PFSK-1 (cell line): Measurements from ENCODE around the gene OSBPL6.

Experiments used
- FOXP2 ChIP-seq: optimal IDR thresholded peaks from 2 replicates; pipeline ENCODE3; 2011; ENCODE audit warnings: borderline replicate concordance, control low read depth, inconsistent platforms; ENCODE audit not compliant: insufficient read depth; ENCODE audit errors: extremely low read length, extremely low read depth
- POLR2AphosphoS5 ChIP-seq: IDR thresholded peaks from 2 replicates; pipeline ENCODE4 v1.6.1; 2012; ENCODE audit warnings: low read depth, mild to moderate bottlenecking, control low read depth, low read length, moderate library complexity
- SIN3A ChIP-seq: IDR thresholded peaks from 2 replicates; pipeline ENCODE4 v1.6.1; 2012; ENCODE audit warnings: mild to moderate bottlenecking, low read length, moderate library complexity, borderline replicate concordance; ENCODE audit not compliant: insufficient read depth
- TAF1 ChIP-seq: IDR thresholded peaks from 2 replicates; pipeline ENCODE4 v1.6.1; 2012; ENCODE audit warnings: low read length, control low read depth, borderline replicate concordance; ENCODE audit not compliant: insufficient read depth
- TF ChIP-seq, protein P1 (sequence below), 2 experiments: IDR thresholded peaks; 2 replicates each; pipeline versions ENCODE4 v1.6.1 to v1.8.0; 2011 to 2012; ENCODE audit warnings: low read depth in 2 of 2, low read length in 2 of 2, control low read depth in 1 of 2, inconsistent platforms in 1 of 2, mild to moderate bottlenecking in 1 of 2, moderate library complexity in 1 of 2; ENCODE audit not compliant: insufficient read depth in 1 of 2

OSBPL6 gene

DNA sequence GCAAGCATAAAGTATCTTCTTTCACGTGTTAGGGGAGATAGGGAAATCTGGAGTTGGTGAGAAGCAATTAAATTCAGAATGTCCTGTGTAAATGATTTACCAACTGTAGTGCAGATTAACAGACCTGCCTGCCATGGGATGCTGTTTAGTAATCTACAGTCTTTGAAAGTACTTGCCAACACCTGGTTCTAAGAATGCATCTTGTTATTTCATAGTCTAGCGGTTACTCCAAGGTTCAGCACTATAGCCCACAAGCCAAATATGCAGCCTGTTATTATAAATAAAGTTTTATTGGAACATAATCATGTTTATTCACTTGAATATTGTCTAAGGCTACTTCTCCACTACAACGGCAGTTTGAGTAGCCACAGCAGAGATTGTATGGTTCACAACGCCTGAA, 100.8 kb downstream of the OSBPL6 start:
- TF ChIP-seq POLR2AphosphoS5, result no peak
- no peak for TF ChIP-seq SIN3A
- TF ChIP-seq, protein P1, sequence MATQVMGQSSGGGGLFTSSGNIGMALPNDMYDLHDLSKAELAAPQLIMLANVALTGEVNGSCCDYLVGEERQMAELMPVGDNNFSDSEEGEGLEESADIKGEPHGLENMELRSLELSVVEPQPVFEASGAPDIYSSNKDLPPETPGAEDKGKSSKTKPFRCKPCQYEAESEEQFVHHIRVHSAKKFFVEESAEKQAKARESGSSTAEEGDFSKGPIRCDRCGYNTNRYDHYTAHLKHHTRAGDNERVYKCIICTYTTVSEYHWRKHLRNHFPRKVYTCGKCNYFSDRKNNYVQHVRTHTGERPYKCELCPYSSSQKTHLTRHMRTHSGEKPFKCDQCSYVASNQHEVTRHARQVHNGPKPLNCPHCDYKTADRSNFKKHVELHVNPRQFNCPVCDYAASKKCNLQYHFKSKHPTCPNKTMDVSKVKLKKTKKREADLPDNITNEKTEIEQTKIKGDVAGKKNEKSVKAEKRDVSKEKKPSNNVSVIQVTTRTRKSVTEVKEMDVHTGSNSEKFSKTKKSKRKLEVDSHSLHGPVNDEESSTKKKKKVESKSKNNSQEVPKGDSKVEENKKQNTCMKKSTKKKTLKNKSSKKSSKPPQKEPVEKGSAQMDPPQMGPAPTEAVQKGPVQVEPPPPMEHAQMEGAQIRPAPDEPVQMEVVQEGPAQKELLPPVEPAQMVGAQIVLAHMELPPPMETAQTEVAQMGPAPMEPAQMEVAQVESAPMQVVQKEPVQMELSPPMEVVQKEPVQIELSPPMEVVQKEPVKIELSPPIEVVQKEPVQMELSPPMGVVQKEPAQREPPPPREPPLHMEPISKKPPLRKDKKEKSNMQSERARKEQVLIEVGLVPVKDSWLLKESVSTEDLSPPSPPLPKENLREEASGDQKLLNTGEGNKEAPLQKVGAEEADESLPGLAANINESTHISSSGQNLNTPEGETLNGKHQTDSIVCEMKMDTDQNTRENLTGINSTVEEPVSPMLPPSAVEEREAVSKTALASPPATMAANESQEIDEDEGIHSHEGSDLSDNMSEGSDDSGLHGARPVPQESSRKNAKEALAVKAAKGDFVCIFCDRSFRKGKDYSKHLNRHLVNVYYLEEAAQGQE (IDR thresholded peaks at IDR 0.05; ENCODE audit: insufficient read depth in 1 of 2, low read depth in 2 of 2, low read length in 2 of 2), result no peak
- no peak for TF ChIP-seq FOXP2
- TF ChIP-seq TAF1, result no peak

DNA sequence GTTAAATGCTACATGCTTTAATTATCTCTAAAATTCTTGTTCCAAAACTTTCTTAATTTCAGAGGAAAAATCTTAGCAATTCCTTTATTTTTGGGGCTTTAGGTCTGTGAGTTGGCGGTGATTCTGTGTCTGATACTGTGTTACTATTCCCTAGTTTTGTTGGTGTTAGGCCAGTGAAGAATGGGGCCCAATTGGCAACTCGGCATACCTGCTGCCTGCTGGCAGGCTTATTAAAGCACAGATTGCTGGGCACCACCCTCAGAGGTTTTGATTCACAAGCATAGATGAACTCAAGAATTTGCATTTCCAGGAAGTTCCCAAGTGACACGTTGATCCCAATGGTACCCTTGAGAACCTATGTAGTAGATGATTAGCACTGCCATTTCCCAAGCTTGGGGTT, 101.6 kb downstream of the OSBPL6 start:
- TF ChIP-seq, protein P1 (IDR thresholded peaks at IDR 0.05; ENCODE audit: insufficient read depth in 1 of 2, low read depth in 2 of 2, low read length in 2 of 2), result no peak
- TF ChIP-seq FOXP2, result no peak
- no peak for TF ChIP-seq POLR2AphosphoS5
- TF ChIP-seq SIN3A, result no peak
- TF ChIP-seq TAF1, result no peak

DNA sequence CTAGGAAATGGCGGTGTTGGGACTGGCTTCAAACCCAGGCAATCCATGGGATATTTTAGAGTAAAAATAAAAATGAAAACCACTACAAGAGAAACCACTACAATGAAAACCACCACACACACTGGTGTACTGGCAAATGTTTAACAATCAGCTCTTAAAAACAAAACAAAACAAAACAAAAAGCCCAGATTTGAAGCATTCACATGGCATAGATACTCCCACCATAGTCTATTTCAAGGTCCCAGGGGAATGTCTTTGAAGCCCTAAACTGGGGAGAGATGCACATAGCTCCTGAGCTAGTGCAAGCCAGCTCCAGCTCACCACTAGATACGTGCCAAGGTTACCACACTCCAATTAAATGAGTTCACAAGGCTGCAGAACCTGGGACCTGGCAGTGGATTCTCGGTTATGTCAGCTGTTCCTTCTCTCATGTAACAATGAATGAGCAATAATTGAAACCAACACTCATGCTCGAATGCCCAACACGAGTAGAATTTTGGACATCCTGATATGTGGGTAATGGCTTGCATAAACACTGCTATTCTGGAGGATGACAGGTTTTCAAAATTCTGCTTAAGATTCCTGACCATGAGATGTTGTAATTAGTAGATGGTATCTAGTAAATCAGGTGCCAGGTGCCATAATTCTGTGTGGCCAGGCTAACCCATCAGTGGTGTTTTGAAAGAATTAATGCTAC, 102.2 kb downstream of the OSBPL6 start:
- TF ChIP-seq, protein P1 (IDR thresholded peaks at IDR 0.05; ENCODE audit: insufficient read depth in 1 of 2, low read depth in 2 of 2, low read length in 2 of 2), result no peak
- TF ChIP-seq FOXP2 (no peak), POLR2AphosphoS5 (no peak), SIN3A (no peak), TAF1 (no peak)

GRCh38 chr2:178297091-178297411, 102.7 kb downstream of the OSBPL6 start:
- TF ChIP-seq, protein P1 (IDR thresholded peaks at IDR 0.05; ENCODE audit: insufficient read depth in 1 of 2, low read depth in 2 of 2, low read length in 2 of 2), result no peak
- TF ChIP-seq TAF1 (no peak), POLR2AphosphoS5 (no peak), FOXP2 (no peak), SIN3A (no peak)
